GM10847 (cell line): ENCODE measurements around the gene LAMC1.

Experiments
- POLR2A ChIP-seq: IDR thresholded peaks from 2 replicates; pipeline ENCODE4 v1.6.1; 2011; ENCODE audit not compliant: insufficient read length; ENCODE audit errors: extremely low read depth

LAMC1 gene

GRCh38 chr1:183193963-183194525 lies 170.8 kb downstream of the LAMC1 start:
- TF ChIP-seq POLR2A, result no peak

DNA sequence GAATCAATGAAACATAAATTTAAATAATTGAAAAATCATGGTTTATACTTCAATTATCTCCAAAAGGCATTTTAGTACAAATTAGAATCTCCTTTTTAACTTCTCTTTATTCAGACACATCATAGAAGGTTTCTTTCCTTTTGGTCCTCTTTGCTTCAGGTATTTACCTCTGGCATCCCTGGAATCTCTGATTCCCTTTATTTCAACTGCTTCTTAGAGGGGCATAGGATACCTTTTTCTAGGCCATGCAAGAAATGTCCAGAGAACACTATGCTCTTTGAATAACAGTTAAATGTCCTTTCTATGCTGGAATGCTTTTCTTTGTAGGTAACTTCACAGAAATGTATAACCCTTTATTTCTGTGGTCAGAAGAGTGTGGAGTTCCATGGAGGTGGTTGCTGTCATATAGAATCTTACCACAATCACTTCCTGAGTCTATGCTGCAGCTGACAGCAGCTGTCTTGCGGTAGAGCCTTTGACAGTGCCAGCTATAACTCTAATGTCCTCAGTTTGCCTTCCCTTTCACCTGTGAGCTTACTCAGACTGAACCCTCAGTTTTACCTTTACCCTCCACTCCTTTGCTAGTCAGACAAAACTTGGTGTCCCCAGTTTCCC lies 171.4 kb downstream of the LAMC1 start:
- no peak for TF ChIP-seq POLR2A

DNA sequence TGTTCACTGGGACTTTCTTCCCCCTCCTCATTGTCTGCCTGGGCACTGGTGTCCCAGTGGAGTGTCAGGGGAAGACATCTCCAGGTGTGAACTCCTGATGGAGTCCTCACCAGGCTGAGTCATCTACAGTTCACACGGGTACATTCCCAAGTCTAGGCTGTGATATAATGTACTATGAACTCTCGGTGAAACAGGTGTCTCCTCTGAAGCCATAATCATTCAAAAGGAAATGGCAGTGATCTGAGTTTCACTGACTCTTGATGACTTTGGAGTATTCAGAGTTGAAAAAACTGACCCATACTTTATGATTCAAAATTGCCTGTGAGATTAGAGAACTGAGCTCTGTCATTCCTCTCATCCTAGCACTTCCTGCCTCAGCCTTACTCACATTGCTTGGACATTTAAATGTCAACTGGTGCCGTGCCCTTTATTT lies 171.9 kb downstream of the LAMC1 start:
- TF ChIP-seq POLR2A, result no peak
